Urinary bladder (tissue), 4 donors: Measurements from ENCODE around the gene RBM41. TPM values are rescaled to one million over a fixed set of nuclear protein-coding genes. Genes with fewer than 3 reads are reported as not detected.
"Not testable (repeated sequence)": the region's sequence is repeated elsewhere in the genome, so short reads cannot be mapped to it uniquely, and the experiment has no call there.

Experiments used
- DNase-seq: peaks from one replicate; pipeline ENCODE4 v3.0.0-alpha.2; 2015; ENCODE audit errors: extremely low spot score
- H3K27ac ChIP-seq: one replicate; pipeline ENCODE4 v1.5.1; 2013; ENCODE audit warnings: low read depth, mild to moderate bottlenecking, moderate library complexity
- H3K36me3 ChIP-seq: one replicate; pipeline ENCODE4 v1.6.1; 2013; ENCODE audit warnings: mild to moderate bottlenecking, moderate library complexity; ENCODE audit not compliant: insufficient read depth
- H3K4me1 ChIP-seq: one replicate; pipeline ENCODE4 v1.6.1; 2013; ENCODE audit warnings: mild to moderate bottlenecking, moderate library complexity; ENCODE audit not compliant: insufficient read depth
- H3K4me3 ChIP-seq: one replicate; pipeline ENCODE4 v1.5.1; 2013; ENCODE audit warnings: low read depth, low read length
- WGBS: extraction: QIAGEN DNeasy Blood & Tissue Kit; methylation state at CpG from one replicate; pipeline ENCODE4 v1.1.7; 2013; 5-methylcytosine and 5-hydroxymethylcytosine counted together
- polyA plus RNA-seq: library from polyadenylated mRNA; stranded (reverse); fragments of 200-250 nt; gene quantifications from one replicate; pipeline ENCODE4 v1.2.3, GENCODE V29; 2013
- total RNA-seq: library from RNA; depleted of rRNA; stranded (reverse); fragments of >200 nt; gene quantifications from one replicate; pipeline ENCODE4 v1.2.3, GENCODE V29; 2014
- donor health status: healthy with polysubstance abuse.
- donor health status: healthy.

Gene RBM41
- total and polyA plus RNA-seq, 2 donors = 7.4 to 33.2 TPM

DNA sequence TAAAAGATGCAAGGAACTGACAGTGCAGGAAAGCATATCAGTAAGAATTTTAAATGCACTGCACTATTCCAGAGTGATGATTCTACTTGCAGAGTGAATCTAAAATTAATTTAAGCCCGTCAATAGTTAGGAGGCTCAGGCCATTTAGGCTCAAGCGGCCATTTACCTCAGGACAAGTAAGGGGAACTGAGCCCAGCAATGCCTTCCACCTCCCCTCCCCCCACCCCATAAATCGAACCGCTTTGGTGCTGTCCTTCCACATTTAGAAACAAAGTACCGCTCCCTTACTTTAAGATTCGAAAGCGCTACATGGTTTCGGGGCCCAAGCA is 665 bp downstream of the RBM41 start:
- WGBS = under 1% methylated on average over 8 of the region's 8 CpGs
- Histone ChIP-seq H3K27ac (no peak overlapping the region), H3K4me1 (no peaks in the 10 kb centered on the region), H3K36me3 (no peaks in the 10 kb centered on the region), H3K4me3 (peak overlapping the region; percentile 72)
- no peak for DNase-seq

DNA sequence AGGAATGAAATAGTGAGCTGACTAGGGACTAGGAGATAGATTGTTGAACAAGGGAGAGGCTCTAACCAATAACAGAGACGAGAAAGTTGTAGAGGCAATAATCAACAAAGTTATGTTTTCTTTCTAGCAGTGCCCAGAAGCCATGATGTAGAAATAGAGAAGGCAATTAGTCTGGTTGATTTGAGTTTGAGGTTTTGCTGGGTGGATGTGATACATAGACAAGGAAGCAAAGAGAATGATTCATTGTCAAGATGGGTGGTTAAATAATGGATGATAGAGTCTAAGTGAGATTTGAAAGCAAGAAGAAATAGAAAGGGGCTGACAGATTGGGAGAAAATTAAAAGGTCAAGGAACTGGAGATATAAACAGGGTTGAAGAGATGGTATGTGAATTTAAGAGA is 11.2 kb downstream of the RBM41 start:
- Histone ChIP-seq H3K27ac (no peak overlapping the region), H3K36me3 (no peaks in the 10 kb centered on the region), H3K4me3 (no peak overlapping the region), H3K4me1 (no peaks in the 10 kb centered on the region)
- DNase-seq = no peak
- 95% methylated on average over 1 of the region's 1 CpG for WGBS

DNA sequence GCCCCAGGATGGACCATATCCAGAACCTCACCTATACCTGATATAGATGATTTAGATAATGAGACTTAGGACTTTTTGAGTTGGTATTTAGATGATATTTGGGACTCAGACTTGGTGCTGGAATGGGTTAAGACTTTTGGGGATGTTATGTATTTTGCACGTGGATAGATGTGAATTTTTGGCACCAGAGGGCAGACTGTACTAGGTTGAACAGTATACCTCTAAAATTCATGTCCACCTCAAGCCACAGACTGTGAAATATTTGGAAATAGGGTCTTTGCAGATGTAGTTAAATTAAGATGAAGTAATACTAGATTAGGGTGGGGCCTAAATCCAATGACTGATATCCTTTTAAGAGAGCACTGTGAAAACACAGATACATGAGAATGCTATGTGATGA is 15.6 kb downstream of the RBM41 start:
- no peak overlapping the region for H3K27ac ChIP-seq
- no peaks in the 10 kb centered on the region for H3K36me3 ChIP-seq
- H3K4me3 ChIP-seq = no peak overlapping the region
- no peak for DNase-seq
- WGBS = 4% methylated on average over 1 of the region's 1 CpG
- no peaks in the 10 kb centered on the region for H3K4me1 ChIP-seq

DNA sequence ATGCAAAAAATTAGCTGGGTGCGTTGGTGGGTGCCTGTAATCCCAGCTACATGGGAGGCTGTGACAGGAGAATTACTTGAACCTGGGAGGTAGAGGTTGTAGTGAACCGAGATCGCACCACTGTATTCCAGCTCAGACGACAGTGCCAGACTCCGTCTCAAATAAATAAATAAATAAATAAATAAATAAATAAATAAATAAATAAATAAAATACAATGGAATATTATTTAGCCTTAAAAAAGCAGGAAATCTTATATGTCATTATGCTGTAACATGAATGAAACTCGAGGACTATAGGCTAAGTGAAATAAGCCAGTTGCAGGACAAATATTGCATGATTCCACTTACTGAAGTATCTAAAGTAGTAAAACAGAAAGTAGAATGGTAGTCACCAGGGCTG is 42.5 kb downstream of the RBM41 start:
- no peak for DNase-seq
- H3K27ac ChIP-seq = no peak overlapping the region
- WGBS = 98% methylated on average over 6 of the region's 6 CpGs
- H3K4me1 ChIP-seq = no peaks in the 10 kb centered on the region
- no peak overlapping the region for H3K4me3 ChIP-seq
- H3K36me3 ChIP-seq = no peaks in the 10 kb centered on the region

DNA sequence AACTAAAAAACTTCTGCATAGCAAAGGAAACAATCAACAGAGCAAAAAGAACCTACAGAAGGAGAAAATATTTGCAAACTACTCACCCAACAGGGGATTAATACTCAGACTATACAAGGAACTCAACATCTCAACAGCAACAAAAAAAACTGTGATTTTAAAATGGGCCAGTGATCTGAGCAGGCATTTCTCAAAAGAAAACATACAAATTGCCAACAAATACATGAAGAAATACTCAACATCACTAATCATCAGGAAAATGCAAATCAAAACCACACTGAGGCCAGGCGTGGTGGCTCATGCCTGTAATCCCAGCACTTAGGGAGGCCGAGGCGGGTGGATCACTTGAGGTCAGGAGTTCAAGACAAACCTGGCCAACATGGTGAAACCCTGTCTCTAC is 60.9 kb downstream of the RBM41 start:
- not testable (repeated sequence) for DNase-seq, H3K36me3 ChIP-seq, H3K27ac ChIP-seq, H3K4me3 ChIP-seq, H3K4me1 ChIP-seq
- WGBS = 95% methylated on average over 3 of the region's 3 CpGs

DNA sequence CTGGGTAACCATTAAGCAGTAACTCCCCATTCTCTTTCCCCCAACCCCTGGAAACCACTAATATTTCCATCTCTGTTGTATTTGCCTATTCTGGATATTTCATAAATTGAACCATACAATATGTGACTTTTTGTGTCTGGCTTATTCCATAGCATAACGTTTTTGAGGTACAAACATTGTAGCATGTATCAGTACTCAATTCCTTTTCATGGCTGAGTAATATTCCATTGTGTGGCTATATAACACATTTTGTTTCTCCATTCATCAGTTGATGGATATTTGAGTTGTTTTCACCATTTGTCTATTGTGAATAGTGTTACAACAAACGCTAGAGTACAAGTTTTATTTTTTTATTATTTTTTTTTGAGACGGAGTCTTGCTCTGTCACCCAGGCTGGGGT is 63.6 kb downstream of the RBM41 start:
- no peaks in the 10 kb centered on the region for H3K4me1 ChIP-seq
- WGBS = 88% methylated on average over 3 of the region's 3 CpGs
- DNase-seq = no peak
- no peak overlapping the region for H3K27ac ChIP-seq
- H3K4me3 ChIP-seq = no peak overlapping the region
- H3K36me3 ChIP-seq = no peaks in the 10 kb centered on the region

DNA sequence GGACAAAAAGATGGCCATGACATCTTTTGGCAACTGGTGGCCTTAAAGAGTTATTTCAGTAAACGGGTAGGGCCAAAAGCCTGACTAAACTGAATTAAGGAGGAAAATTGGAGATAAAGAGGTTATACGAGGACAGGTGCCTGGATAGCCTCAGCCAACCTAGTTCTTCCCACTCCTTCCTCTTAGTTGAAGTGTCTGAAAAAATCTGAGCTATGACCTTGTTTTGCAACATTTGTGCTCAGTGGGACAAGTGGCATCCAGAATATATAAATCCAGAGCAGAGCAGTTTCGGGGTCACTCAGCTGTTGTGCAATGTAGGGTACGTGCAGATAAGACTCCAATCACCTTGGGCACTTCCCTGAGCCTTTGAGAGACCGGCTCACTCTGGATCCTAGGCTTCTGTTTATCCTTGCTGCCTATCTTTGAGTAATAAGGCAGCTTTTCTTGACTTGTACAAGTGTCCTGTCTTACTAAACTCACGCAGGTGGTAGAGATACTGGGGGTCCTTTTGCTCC is 68.4 kb downstream of the RBM41 start:
- WGBS = 76% methylated on average over 6 of the region's 6 CpGs
- DNase-seq = no peak
- Histone ChIP-seq H3K27ac (no peak overlapping the region), H3K4me1 (no peaks in the 10 kb centered on the region), H3K4me3 (no peak overlapping the region), H3K36me3 (no peaks in the 10 kb centered on the region)

DNA sequence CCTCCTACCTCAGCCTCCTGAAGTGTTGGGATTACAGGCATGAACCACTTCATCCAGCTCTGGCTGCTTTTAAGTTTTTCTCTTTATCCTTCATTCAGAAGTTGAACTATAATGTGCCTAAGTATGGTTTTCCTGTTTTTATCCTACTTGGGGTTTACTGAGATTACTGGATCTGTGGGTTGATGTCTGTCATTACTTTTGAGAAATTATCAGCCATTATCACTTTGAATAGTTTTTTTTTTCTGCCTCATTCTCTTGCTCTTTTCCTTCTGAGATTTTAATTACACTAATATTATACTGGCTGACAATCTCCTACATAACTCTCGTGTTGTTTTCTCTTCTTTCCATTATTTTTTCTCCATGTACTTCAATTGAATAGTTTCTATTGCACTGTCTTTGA is 71.0 kb downstream of the RBM41 start:
- Histone ChIP-seq H3K27ac (no peak overlapping the region), H3K36me3 (no peaks in the 10 kb centered on the region), H3K4me3 (no peak overlapping the region), H3K4me1 (no peaks in the 10 kb centered on the region)
- 57% methylated on average over 1 of the region's 1 CpG for WGBS
- no peak for DNase-seq

DNA sequence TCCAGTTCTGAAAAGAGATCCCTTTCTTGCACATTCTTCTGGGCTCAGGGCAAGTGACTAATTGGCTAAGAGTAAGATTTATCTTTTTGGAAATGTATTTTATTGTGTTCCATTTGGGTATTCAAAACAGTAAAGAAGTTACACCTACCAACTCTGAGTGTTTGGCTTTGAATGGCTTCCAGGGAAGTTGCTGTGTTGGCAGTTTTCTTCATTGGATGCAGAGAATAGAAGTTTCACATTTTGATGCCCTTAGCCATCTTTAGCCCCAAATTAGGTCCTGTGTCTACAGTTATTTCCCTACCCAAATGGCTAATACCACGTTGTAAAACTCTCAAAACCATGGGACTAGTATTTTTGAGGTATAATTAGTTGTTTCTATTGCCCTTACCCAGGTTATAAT is 88.9 kb downstream of the RBM41 start:
- H3K27ac ChIP-seq = no peak overlapping the region
- 85% methylated on average over 1 of the region's 1 CpG for WGBS
- no peak for DNase-seq
- no peaks in the 10 kb centered on the region for H3K36me3 ChIP-seq
- H3K4me3 ChIP-seq = no peak overlapping the region
- H3K4me1 ChIP-seq = no peaks in the 10 kb centered on the region

DNA sequence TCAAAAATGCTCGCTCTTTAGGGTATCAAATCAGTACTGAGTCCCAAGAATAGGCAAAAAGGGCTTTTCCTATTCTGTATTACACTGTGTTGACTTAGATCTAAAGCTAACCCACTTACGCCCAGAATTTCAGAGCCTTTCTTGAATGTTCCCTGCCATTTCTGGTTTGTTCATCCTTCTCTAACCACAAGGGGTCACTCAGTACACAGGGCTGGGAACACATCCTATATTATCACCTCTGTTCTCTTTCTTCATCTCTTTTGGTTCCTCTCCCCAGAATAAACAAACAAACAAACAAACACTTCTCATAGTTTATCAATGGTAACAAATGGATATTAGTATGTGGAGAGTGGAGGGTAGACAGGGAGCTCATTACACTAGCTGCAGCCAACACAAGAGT is 93.1 kb downstream of the RBM41 start:
- WGBS = 27% methylated on average over 2 of the region's 2 CpGs
- Histone ChIP-seq H3K4me3 (no peak overlapping the region), H3K36me3 (no peaks in the 10 kb centered on the region), H3K4me1 (no peaks in the 10 kb centered on the region), H3K27ac (no peak overlapping the region)
- no peak for DNase-seq

DNA sequence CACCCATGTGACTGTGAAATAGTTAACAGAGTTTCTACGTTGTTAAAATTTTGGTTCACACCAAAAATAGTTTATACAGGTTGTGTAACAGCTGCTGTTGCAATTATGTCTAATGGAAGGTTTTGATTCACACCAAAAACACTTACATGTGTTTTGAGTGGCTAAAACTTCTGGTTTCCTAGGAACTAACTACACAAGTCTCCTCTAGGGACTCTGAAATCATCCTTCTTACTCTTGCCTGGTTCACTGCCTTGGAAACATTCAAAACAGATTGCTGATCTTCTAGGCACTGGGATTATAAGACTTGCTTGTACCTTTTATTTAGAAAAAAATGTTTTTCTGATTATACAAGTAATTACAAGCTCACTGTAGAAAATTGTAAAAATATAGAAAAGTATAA is 103.7 kb downstream of the RBM41 start:
- Histone ChIP-seq H3K36me3 (no peaks in the 10 kb centered on the region), H3K4me3 (no peak overlapping the region), H3K4me1 (no peaks in the 10 kb centered on the region), H3K27ac (no peak overlapping the region)
- 33% methylated on average over 1 of the region's 1 CpG for WGBS
- no peak for DNase-seq

Other genes with a start within 250 kb of the RBM41 start
- not detected for gene RIPPLY1, start 215.5 kb downstream of the RBM41 start, total RNA-seq
- not detected for gene RIPPLY1, start 215.5 kb downstream of the RBM41 start, polyA plus RNA-seq
- gene CLDN2, start 198.4 kb downstream of the RBM41 start, total RNA-seq = not detected
- not detected for gene CLDN2, start 198.4 kb downstream of the RBM41 start, polyA plus RNA-seq
- 44.6 TPM for gene MORC4, start 118.6 kb downstream of the RBM41 start, total RNA-seq
- 6.8 TPM for gene MORC4, start 118.6 kb downstream of the RBM41 start, polyA plus RNA-seq
- 2.2 TPM for gene NUP62CL, start 87.6 kb upstream of the RBM41 start, total RNA-seq
- 0.58 TPM for gene NUP62CL, start 87.6 kb upstream of the RBM41 start, polyA plus RNA-seq
- gene DNAAF6, start 87.8 kb upstream of the RBM41 start, total RNA-seq = not detected
- gene DNAAF6, start 87.8 kb upstream of the RBM41 start, polyA plus RNA-seq = not detected